Measurements from ENCODE around the gene CCDC66.
A peak's percentile ranks its signal among the peaks of the same experiment; 100 is the strongest.
"Not testable (repeated sequence)": the region's sequence is repeated elsewhere in the genome, so short reads cannot be mapped to it uniquely, and the experiment has no call there.

CCDC66 gene

GRCh38 chr3:56556908-56557830 is at the start of gene CCDC66:
CCDC66 (plus strand) TSS chr3:56557175; CDS start chr3:56557243, 68 bp downstream.
- peak; percentile 62 for DNase-seq

GRCh38 chr3:56519641-56520040 is 37.3 kb upstream of the CCDC66 start:
- DNase-seq, result no peak

GRCh38 chr3:56522374-56522773 is 34.6 kb upstream of the CCDC66 start:
- no peak for DNase-seq

GRCh38 chr3:56525291-56525690 is 31.7 kb upstream of the CCDC66 start:
- no peak for DNase-seq

GRCh38 chr3:56536735-56537134 is 20.2 kb upstream of the CCDC66 start:
- DNase-seq, result no peak

- no peak for DNase-seq
Observed at GRCh38 chr3:56547486-56547885, 9.5 kb upstream of the CCDC66 start.

- no peak for DNase-seq
Observed at GRCh38 chr3:56557831-56558170, 826 bp downstream of the CCDC66 start.

GRCh38 chr3:56573501-56573900 is 16.5 kb downstream of the CCDC66 start:
- no peak for DNase-seq

- not testable (repeated sequence) for DNase-seq
Observed at GRCh38 chr3:56581941-56582340, 25.0 kb downstream of the CCDC66 start.

- not testable (repeated sequence) for DNase-seq
Observed at GRCh38 chr3:56584275-56584674, 27.3 kb downstream of the CCDC66 start.

GRCh38 chr3:56590814-56591213 is 33.8 kb downstream of the CCDC66 start:
- DNase-seq, result no peak

- DNase-seq, result no peak
Observed at GRCh38 chr3:56591262-56591661, 34.3 kb downstream of the CCDC66 start.

- DNase-seq, result no peak
Observed at GRCh38 chr3:56593455-56594158, 36.6 kb downstream of the CCDC66 start.

GRCh38 chr3:56595975-56596840 is 39.2 kb downstream of the CCDC66 start:
- no peak for DNase-seq

- DNase-seq, result not testable (repeated sequence)
Observed at GRCh38 chr3:56608479-56608878, 51.5 kb downstream of the CCDC66 start.

- DNase-seq, result no peak
Observed at GRCh38 chr3:56610669-56611335, 53.8 kb downstream of the CCDC66 start.

GRCh38 chr3:56611364-56611763 is 54.4 kb downstream of the CCDC66 start:
- DNase-seq, result no peak

GRCh38 chr3:56612146-56612545 is 55.2 kb downstream of the CCDC66 start:
- no peak for DNase-seq

GRCh38 chr3:56613016-56613415 is 56.0 kb downstream of the CCDC66 start:
- DNase-seq, result no peak

- no peak for DNase-seq
Observed at GRCh38 chr3:56616478-56617006, 59.6 kb downstream of the CCDC66 start.

- no peak for DNase-seq
Observed at GRCh38 chr3:56620371-56620770, 63.4 kb downstream of the CCDC66 start.

- DNase-seq, result no peak
Observed at GRCh38 chr3:56621681-56622080, 64.7 kb downstream of the CCDC66 start.

Measured in 8988T (cell line).